Naive thymus-derived CD8-positive, alpha-beta T cell (primary cell): ENCODE results near the gene KBTBD3. TPM values are rescaled to one million over a fixed set of nuclear protein-coding genes. Genes with fewer than 3 reads are reported as not detected.

ENCODE experiments used
- ATAC-seq, 2 donors: fragments of 150-1000 bp; cut with Tn5 transposase in 1 of 2; sonication (Bioruptor Pico), chemical (Tn5 transposase) in 1 of 2; 1 replicate in 1 of 2; 2 replicates in 1 of 2; pipeline ENCODE4 v1.10.0; 2021; ENCODE audit warnings: mild to moderate bottlenecking in 2 of 2, moderate library complexity in 2 of 2
- POLR2A ChIA-PET: fragments of 350-600 bp; sonication (Branson Sonifier 250); formaldehyde crosslinking; loops from one replicate; lab custom pipeline; 2021; ENCODE audit warnings: antibody characterized with exemption; lab: Charles Lee
- DNase-seq, 10 donors: peaks; one replicate each; pipeline versions ENCODE4 v3.0.0 to v3.0.0-alpha.2; 2020 to 2022
- H3K27ac Mint-ChIP-seq, 10 donors: one replicate each; pipeline ENCODE4 v1.8.0; 2020 to 2022; ENCODE audit warnings: mild to moderate bottlenecking in 10 of 10, mixed read lengths in 10 of 10, moderate library complexity in 4 of 10, inconsistent platforms in 1 of 10
- H3K27me3 Mint-ChIP-seq, 5 donors: one replicate each; pipeline ENCODE4 v1.8.0; 2021 to 2022; ENCODE audit warnings: mixed read lengths in 5 of 5
- H3K36me3 Mint-ChIP-seq, 3 donors: one replicate each; pipeline ENCODE4 v1.8.0; 2020 to 2022; ENCODE audit warnings: mixed read lengths in 3 of 3, mild to moderate bottlenecking in 2 of 3, inconsistent platforms in 1 of 3
- H3K4me1 Mint-ChIP-seq, 4 donors: one replicate each; pipeline ENCODE4 v1.8.0; 2021 to 2022; ENCODE audit warnings: mixed read lengths in 4 of 4
- H3K4me3 Mint-ChIP-seq, 10 donors: one replicate each; pipeline ENCODE4 v1.8.0; 2020 to 2022; ENCODE audit warnings: mild to moderate bottlenecking in 10 of 10, mixed read lengths in 10 of 10, moderate library complexity in 6 of 10, inconsistent platforms in 1 of 10
- H3K9me3 Mint-ChIP-seq, 9 donors: one replicate each; pipeline ENCODE4 v1.8.0; 2020 to 2022; ENCODE audit warnings: mixed read lengths in 9 of 9, mild to moderate bottlenecking in 3 of 9, inconsistent platforms in 1 of 9, moderate library complexity in 1 of 9
- polyA plus RNA-seq, 3 donors: library from polyadenylated mRNA; unstranded; fragments of 300-500 nt; fragmentation: Illumina TruSeq; gene quantifications; one replicate each; pipeline ENCODE4 v1.2.3, GENCODE V29; 2021
- total RNA-seq, 8 experiments: library from RNA in 2 of 8; stranded (reverse) in 2 of 8; gene quantifications; one replicate each; pipeline ENCODE4 v1.2.3 and lab custom pipeline; 2021 to 2026

The KBTBD3 gene
- total and polyA plus RNA-seq, 5 experiments from 2014 or later: 5.1 to 17.5 (median 10.5) TPM

DNA sequence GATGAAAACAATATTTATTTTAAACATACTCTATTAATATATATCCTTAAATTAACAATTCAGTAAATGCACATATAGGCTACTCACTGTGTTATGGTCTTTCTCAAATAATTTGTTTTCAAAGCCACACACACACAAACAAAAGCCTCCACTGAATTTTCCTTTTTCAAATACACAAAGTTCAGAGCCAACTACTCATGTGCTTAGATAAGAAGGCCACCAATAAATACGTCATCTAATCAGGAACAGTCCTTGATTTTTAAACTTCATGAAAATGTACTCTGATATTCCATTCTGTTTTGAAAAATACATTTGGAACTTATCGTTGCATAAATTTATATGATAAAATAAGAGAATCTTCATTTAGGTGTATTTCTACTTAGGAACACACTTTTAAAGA lies 26.0 kb downstream of the KBTBD3 start:
- Mint-ChIP-seq H3K27ac (no peak overlapping the region), H3K9me3 (no peaks in the 10 kb centered on the region), H3K4me1 (no peaks in the 10 kb centered on the region), H3K27me3 (no peaks in the 10 kb centered on the region), H3K4me3 (no peak overlapping the region), H3K36me3 (peaks cover 0 to 2% (median 2%) of the 10 kb centered on the region in 3 donors)
- DNase-seq: no peak
- POLR2A ChIA-PET: no interaction called here
- no peak for ATAC-seq

DNA sequence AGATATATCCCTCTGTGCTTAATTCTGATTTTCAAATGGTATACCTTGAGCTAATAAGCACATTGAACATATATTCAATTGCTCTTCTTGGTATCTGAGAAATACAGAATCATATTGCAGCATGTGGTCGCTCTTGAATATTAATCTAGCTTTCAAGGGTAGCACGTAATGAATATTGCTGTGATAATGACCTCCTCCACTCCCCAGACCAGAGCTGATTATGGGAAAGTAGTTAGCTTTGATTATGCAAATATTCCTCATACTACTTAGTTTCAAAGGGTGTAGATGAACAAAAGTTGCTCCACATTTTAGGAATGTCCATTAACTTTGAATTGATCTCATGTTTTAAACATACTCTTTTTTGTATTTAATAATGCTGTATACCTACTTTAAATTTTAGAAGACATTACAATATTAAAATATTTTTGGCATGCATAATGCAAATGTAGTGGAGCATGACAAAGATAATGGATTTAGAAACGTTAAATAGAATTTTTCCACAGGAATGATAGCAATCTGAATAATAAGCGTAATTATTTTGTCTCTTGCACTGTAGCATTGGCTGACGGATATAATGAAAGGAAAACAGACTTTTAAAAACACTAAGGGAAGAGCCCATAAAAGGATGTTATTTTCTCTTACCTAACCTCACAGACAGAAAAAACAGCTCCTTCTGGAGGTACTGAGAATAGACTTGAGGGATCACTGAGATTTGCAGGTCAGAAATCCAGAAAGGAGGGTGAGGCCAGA lies 27.2 kb downstream of the KBTBD3 start:
- H3K27ac Mint-ChIP-seq: no peak overlapping the region
- POLR2A ChIA-PET: no interaction called here
- peaks cover 0 to 4% (median 0%) of the 10 kb centered on the region in 5 donors for H3K27me3 Mint-ChIP-seq
- H3K4me1 Mint-ChIP-seq: no peaks in the 10 kb centered on the region
- H3K4me3 Mint-ChIP-seq: no peak overlapping the region
- ATAC-seq: no peak
- no peak for DNase-seq
- H3K36me3 Mint-ChIP-seq: peaks cover 0 to 2% (median 0%) of the 10 kb centered on the region in 3 donors
- no peaks in the 10 kb centered on the region for H3K9me3 Mint-ChIP-seq

DNA sequence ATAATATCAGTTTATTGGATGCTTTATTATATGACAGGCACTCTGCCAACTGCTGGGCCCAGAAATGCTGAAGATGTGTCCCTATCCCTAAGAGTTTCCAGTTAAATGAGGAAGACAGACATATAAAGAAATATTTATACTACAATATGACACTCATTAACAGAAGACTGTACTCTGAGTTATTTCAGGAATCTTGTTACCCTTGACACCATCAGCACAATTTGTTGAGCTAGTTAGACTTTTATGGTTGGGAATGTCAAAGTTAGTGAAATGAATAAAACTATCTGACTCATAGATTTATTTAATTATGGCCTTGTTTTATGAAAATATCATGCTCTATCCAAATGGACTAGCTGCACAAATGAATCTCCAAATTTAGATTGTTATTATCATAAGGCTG lies 29.5 kb downstream of the KBTBD3 start:
- no peaks in the 10 kb centered on the region for H3K4me1 Mint-ChIP-seq
- H3K9me3 Mint-ChIP-seq: no peaks in the 10 kb centered on the region
- H3K27me3 Mint-ChIP-seq: peaks cover 0 to 11% (median 7%) of the 10 kb centered on the region in 5 donors
- no peak overlapping the region for H3K4me3 Mint-ChIP-seq
- no peaks in the 10 kb centered on the region for H3K36me3 Mint-ChIP-seq
- DNase-seq: no peak
- ATAC-seq: no peak
- H3K27ac Mint-ChIP-seq: no peak overlapping the region
- POLR2A ChIA-PET: no interaction called here

DNA sequence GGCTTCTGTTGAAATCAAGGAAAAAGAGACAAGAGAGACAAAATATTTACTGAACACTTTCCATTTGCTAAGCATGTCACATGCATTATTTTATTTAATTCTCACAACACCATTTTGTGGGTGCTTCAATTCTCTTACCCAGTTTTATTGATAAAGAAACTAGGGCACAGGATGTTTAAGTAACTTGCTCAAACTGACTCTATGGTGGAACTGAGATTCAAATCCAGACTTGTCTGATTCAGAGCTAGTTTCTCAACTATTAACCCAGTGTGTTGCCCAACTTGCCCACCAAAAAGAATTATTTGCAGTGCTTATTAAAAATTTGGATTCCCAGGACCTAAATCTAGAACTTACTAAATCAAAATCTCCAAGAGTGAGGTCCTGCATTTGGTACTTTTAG lies 33.6 kb downstream of the KBTBD3 start:
- ATAC-seq: no peak
- H3K4me3 Mint-ChIP-seq: no peak overlapping the region
- DNase-seq: no peak
- peaks cover 9 to 41% (median 14%) of the 10 kb centered on the region in 5 donors for H3K27me3 Mint-ChIP-seq
- H3K4me1 Mint-ChIP-seq: no peaks in the 10 kb centered on the region
- no peaks in the 10 kb centered on the region for H3K36me3 Mint-ChIP-seq
- H3K9me3 Mint-ChIP-seq: peaks cover 0 to 3% (median 0%) of the 10 kb centered on the region in 9 donors
- POLR2A ChIA-PET: no interaction called here
- H3K27ac Mint-ChIP-seq: no peak overlapping the region

DNA sequence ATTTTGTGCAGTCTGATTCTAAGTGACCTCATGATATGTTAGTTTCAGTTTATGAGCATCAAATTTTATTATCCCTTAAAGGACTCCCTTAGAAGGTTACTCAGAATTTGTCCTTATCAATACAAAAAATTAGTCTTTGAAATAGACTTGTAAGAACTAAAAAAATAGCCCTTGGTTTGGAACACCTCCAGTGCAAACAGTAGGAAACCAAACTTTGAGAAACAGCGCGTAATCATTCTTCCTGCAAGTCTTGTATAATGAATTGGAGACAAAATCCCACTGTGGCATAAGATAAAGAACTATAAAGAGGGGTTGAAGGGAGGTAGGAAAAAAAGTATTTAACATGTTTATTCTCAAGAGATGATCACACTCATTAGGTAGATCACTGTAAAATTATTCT lies 44.3 kb downstream of the KBTBD3 start:
- DNase-seq (no peak), ATAC-seq (no peak)
- Mint-ChIP-seq H3K4me1 (no peaks in the 10 kb centered on the region), H3K4me3 (no peak overlapping the region), H3K9me3 (peaks cover 0 to 7% (median 0%) of the 10 kb centered on the region in 9 donors), H3K36me3 (peaks cover 0 to 7% (median 3%) of the 10 kb centered on the region in 3 donors), H3K27me3 (peaks cover 18 to 49% (median 39%) of the 10 kb centered on the region in 5 donors), H3K27ac (no peak overlapping the region)
- POLR2A ChIA-PET: interaction anchor here (1.0 kb wide), 1 partner anchor 10 kb away, joined by 3 read pairs; the partner anchor contains the start of gene MSANTD4

DNA sequence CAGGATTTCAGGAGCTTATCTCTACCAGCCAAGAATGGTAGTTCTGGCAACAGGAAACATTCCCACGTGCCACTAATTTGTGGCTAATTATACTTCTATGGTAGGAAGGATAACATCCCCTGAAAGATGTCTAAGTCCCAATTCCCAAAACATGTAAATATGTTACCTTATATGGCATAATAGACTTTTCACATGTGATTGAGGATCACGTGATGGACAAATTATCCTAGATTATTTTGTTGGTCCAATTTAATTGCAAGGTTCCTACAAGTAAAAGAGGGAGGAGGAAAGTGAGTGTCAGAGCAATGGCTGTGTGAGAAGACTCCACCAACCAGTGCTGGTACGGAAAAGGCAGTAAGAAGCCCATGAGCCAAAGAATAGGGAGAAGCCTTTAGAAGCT lies 45.2 kb downstream of the KBTBD3 start:
- H3K4me3 Mint-ChIP-seq: no peak overlapping the region
- no peaks in the 10 kb centered on the region for H3K4me1 Mint-ChIP-seq
- POLR2A ChIA-PET: interaction anchor here (1.0 kb wide), 1 partner anchor 9 kb away, joined by 3 read pairs; the partner anchor contains the start of gene MSANTD4

DNA sequence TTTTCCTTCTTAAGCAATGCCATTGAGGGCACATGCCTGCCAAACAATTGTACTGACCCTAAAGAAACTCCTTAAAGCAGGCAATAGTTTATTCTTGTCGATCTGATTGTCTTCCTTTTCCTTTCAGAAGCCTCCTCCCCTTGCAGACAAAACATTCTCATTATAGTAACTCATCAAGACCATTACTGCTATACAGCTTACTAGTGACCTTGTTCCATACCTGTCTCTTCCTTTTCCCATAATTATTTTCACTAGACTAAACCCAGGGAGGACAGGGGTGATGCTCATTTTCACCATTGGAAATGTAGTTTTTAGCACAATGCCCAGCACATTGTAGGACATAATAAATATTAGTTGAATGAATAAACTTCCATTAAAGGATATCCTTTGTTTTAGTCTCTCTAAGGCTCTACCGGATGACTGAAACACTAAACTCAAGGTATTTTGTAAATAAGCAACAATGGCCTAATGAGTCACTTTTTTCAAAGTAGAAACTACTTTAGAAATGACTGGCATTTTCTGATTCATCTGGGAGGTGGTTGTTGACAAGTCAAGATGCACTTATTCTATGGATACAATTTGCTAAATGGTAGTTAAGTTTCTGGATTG lies 45.8 kb downstream of the KBTBD3 start:
- ATAC-seq: no peak
- Mint-ChIP-seq H3K27me3 (peaks cover 18 to 44% (median 32%) of the 10 kb centered on the region in 5 donors), H3K4me1 (no peaks in the 10 kb centered on the region), H3K27ac (no peak overlapping the region), H3K9me3 (peaks cover 0 to 21% (median 5%) of the 10 kb centered on the region in 9 donors), H3K36me3 (peaks cover 0 to 19% (median 3%) of the 10 kb centered on the region in 3 donors), H3K4me3 (no peak overlapping the region)
- POLR2A ChIA-PET: no interaction called here
- DNase-seq: no peak

More for the DNA sequence above, 45.2 kb downstream of the KBTBD3 start:
- Mint-ChIP-seq H3K27ac (no peak overlapping the region), H3K9me3 (peaks cover 0 to 16% (median 2%) of the 10 kb centered on the region in 9 donors), H3K27me3 (peaks cover 19 to 44% (median 32%) of the 10 kb centered on the region in 5 donors), H3K36me3 (peaks cover 0 to 16% (median 3%) of the 10 kb centered on the region in 3 donors)
- no peak for ATAC-seq
- DNase-seq: no peak

DNA sequence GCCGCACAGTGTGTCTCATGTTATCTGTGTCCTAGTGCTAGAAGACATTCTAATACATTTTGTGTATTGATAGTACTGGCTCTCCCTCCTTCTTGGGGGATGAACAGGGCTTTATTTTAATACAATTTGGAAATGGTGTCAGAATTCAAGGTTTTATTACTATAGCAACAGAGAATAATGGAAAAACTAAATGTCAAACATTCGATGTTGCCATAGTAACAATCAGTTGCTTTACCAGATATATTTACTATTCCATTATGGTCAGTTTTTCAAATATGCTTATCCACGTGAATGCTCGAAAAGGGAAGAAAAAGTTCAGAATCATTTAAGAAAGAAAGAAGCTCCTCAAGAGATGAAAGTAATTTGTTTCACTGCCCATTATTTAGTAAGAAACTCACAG lies 46.5 kb downstream of the KBTBD3 start:
- ATAC-seq (no peak), DNase-seq (no peak)
- Mint-ChIP-seq H3K36me3 (peaks cover 0 to 19% (median 3%) of the 10 kb centered on the region in 3 donors), H3K9me3 (peaks cover 0 to 22% (median 5%) of the 10 kb centered on the region in 9 donors), H3K4me3 (no peak overlapping the region), H3K27ac (no peak overlapping the region), H3K4me1 (no peaks in the 10 kb centered on the region), H3K27me3 (peaks cover 18 to 43% (median 31%) of the 10 kb centered on the region in 5 donors)
- POLR2A ChIA-PET: no interaction called here

DNA sequence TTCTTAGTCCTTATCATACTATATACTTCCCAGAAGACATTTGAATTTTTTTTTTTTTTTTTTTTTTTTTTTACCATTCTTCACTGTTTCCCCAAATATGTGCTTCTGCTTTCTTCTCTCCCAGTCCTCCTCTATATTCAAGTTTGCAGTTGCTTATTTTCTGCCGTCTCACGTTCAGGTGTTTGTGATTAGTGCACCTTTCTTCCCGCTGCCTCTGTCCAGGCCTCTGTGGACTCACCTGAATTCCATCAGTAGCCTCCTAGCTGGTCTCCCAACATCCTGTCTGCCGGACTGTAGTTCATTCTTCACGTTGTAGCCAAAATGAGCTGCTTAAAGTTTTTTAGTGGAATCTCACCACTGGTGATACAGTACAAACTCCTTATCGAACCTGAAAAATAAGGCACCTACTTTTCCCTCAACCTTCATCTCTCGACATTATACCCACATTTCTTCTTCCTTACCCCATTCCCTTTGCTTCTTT lies 54.3 kb downstream of the KBTBD3 start:
- H3K4me1 Mint-ChIP-seq: peaks cover 25 to 52% (median 45%) of the 10 kb centered on the region in 4 donors
- peaks cover 0 to 15% (median 3%) of the 10 kb centered on the region in 9 donors for H3K9me3 Mint-ChIP-seq
- H3K4me3 Mint-ChIP-seq: peak overlapping the region; percentile 90 to 98 (median 95)
- H3K27ac Mint-ChIP-seq: peak overlapping the region; percentile 81 to 95 (median 92)
- POLR2A ChIA-PET: interaction anchor here (1.0 to 1.2 kb wide), 3 partner anchors 10 to 56 kb away, joined by 3 to 5 read pairs (median 4); partner anchors contain the start of genes AASDHPPT and KBTBD3
- H3K36me3 Mint-ChIP-seq: peaks cover 3 to 12% (median 9%) of the 10 kb centered on the region in 3 donors
- peaks cover 0 to 5% (median 0%) of the 10 kb centered on the region in 5 donors for H3K27me3 Mint-ChIP-seq
- peak in 1 of 10 donors; percentile 7 for DNase-seq
- no peak for ATAC-seq

DNA sequence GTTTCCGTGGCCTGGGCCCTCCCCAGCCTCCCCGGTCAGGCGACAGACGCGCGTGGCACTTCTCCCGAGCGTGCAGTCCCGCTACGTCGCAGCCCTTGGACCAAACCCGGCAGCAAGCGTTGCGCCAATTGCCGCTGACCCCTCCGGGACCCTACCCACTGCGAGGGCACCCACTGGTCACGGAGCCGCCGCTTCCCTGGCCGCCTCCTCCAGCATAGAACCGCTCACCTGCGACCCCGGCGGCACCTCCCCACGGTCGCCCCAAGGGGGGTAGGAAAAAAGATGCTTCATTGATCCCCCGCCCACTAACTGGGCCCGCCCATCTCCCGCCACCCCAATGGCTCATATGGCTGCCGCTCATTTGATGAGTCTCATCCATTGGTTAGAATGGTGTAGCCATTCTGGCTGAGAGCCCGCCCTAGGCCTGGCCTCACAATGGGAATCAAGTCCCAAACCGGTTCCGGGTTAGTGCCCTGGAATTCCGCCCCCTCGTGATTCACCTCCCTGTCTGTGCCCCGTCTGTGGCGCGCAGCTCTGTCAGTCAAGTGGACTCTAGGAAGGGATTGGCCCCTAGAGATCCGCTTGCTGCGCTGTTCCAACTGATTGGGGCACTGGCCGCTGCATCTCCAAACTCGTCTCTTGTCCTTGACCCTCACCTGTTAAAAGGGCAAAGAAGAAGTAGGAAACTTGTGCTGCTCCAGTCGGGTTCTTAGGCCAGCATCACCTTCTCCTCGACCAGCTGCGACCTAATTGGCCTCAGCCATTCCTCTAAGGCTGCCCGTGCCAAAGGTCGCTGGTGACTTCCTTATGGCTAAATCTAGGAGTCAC lies 55.0 kb downstream of the KBTBD3 start, which contains the start of gene MSANTD4:
MSANTD4 (minus strand) TSS at position 274 of the 828 bp plus-strand sequence. CDS start 11,323 bp downstream, outside the sequence.
- peak; percentile 82 to 98 (median 96) for DNase-seq
- peaks cover 3 to 9% (median 6%) of the 10 kb centered on the region in 3 donors for H3K36me3 Mint-ChIP-seq
- ATAC-seq: peak; percentile 96 to 97
- H3K4me1 Mint-ChIP-seq: peaks cover 25 to 52% (median 46%) of the 10 kb centered on the region in 4 donors
- H3K4me3 Mint-ChIP-seq: peak within 1 kb of the TSS; percentile 90 to 98 (median 95)
- H3K27ac Mint-ChIP-seq: peak within 1 kb of the TSS; percentile 81 to 95 (median 92)
- H3K9me3 Mint-ChIP-seq: peaks cover 0 to 9% (median 2%) of the 10 kb centered on the region in 9 donors
- POLR2A ChIA-PET: interaction anchor here (1.0 to 1.2 kb wide), 3 partner anchors 10 to 56 kb away, joined by 3 to 5 read pairs (median 4); partner anchors contain the start of genes AASDHPPT and KBTBD3
- peaks cover 0 to 3% (median 0%) of the 10 kb centered on the region in 5 donors for H3K27me3 Mint-ChIP-seq

DNA sequence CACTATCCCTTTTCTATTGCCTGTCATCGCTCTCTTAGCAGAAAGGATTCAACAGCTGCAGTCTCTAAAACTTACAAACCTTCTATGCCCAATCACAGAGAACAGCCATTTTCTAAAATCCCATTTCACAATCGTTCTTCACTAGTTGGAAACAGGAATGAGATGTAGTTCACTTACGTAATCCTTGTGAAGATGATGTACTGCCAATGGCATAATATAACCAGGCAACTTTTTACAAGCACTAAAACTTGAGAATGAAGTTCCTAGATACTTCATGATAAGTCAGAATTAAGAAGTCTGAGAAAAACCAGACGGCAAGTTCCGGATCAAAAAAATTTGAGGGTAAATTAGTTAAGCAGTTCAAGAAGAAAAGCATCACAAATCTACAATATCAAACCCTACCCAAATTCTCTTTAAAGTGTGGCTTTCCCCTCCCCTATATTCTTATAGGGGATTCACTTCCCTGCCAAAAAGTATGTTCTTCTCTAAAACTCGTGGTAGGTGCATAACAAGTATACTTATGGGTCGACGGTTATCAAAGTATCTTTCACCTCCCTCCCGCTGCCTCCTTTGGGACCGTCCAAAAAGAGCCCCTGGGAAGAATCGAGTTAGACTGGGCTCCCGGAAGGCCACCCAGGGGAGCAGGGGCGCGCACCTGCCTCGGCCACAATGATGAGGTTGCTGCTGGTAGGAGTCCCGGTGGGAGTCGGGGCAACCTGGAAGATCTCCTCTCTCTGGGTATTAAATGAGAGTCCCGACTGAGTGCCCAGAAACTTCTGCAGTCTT lies 55.8 kb downstream of the KBTBD3 start:
- Mint-ChIP-seq H3K36me3 (peaks cover 0 to 10% (median 3%) of the 10 kb centered on the region in 3 donors), H3K4me3 (peak overlapping the region; percentile 90 to 98 (median 95)), H3K9me3 (peaks cover 0 to 2% (median 0%) of the 10 kb centered on the region in 9 donors), H3K27me3 (peaks cover 0 to 2% (median 0%) of the 10 kb centered on the region in 5 donors), H3K27ac (peak overlapping the region; percentile 72 to 95 (median 90)), H3K4me1 (peaks cover 28 to 57% (median 54%) of the 10 kb centered on the region in 4 donors)
- POLR2A ChIA-PET: no interaction called here
- ATAC-seq: no peak
- DNase-seq: no peak
